WTC11 (cell line): ENCODE results near the gene SLC23A2.

Experiments
- CREB1 ChIP-seq: sonication (generic); formaldehyde crosslinking; IDR thresholded peaks from 2 replicates; pipeline ENCODE4 v1.8.0; 2023; ENCODE audit warnings: mild to moderate bottlenecking, missing genetic modification reagents
- FOXP1 ChIP-seq: sonication (generic); formaldehyde crosslinking; IDR thresholded peaks from 2 replicates; pipeline ENCODE4 v1.8.0; 2022; ENCODE audit warnings: missing genetic modification reagents, mild to moderate bottlenecking, moderate library complexity, borderline replicate concordance
- KAT7 ChIP-seq: sonication (generic); formaldehyde crosslinking; IDR thresholded peaks from 2 replicates; pipeline ENCODE4 v1.8.1; 2023; ENCODE audit warnings: missing genetic modification reagents, mild to moderate bottlenecking, borderline replicate concordance
- SP1 ChIP-seq: sonication (generic); formaldehyde crosslinking; conservative IDR thresholded peaks from 2 replicates; pipeline ENCODE4 v1.8.1; 2022; ENCODE audit warnings: missing genetic modification reagents
- TCF7 ChIP-seq: sonication (generic); formaldehyde crosslinking; IDR thresholded peaks from 2 replicates; pipeline ENCODE4 v1.8.0; 2022; ENCODE audit warnings: mild to moderate bottlenecking, low read depth, missing genetic modification reagents, moderate library complexity
- TEAD4 ChIP-seq: sonication (generic); formaldehyde crosslinking; IDR thresholded peaks from 2 replicates; pipeline ENCODE4 v1.8.0; 2022; ENCODE audit warnings: mild to moderate bottlenecking, missing genetic modification reagents
- ZNF416 ChIP-seq: fragments of 250-450 bp; sonication (Bioruptor Pico); IDR thresholded peaks from 2 replicates; pipeline ENCODE4 v1.9.0; 2021; ENCODE audit warnings: mild to moderate bottlenecking, inconsistent platforms
- TF ChIP-seq, protein P1 (sequence below): fragments of 200-600 bp; IDR thresholded peaks from 2 replicates; pipeline ENCODE4 v1.8.0; 2022; ENCODE audit warnings: antibody characterized with exemption
- TF ChIP-seq, protein P2 (sequence below): sonication (generic); formaldehyde crosslinking; IDR thresholded peaks from 2 replicates; pipeline ENCODE4 v1.8.1; 2022; ENCODE audit warnings: mild to moderate bottlenecking, moderate library complexity, missing genetic modification reagents
- TF ChIP-seq, protein P3 (sequence below): sonication (generic); formaldehyde crosslinking; conservative IDR thresholded peaks from 2 replicates; pipeline ENCODE4 v1.8.1; 2022; ENCODE audit warnings: mild to moderate bottlenecking, missing genetic modification reagents
- TF ChIP-seq, protein P4 (sequence below): sonication (generic); formaldehyde crosslinking; IDR thresholded peaks from 2 replicates; pipeline ENCODE4 v1.8.1; 2023; ENCODE audit warnings: mild to moderate bottlenecking, missing genetic modification reagents, borderline replicate concordance
- TF ChIP-seq, protein P5 (sequence below): sonication (generic); formaldehyde crosslinking; IDR thresholded peaks from 2 replicates; pipeline ENCODE4 v1.8.0; 2022; ENCODE audit warnings: mild to moderate bottlenecking, missing genetic modification reagents
- TF ChIP-seq, protein P6 (sequence below): sonication (generic); formaldehyde crosslinking; IDR thresholded peaks from 2 replicates; pipeline ENCODE4 v1.8.1; 2023; ENCODE audit warnings: mild to moderate bottlenecking, missing genetic modification reagents, moderate library complexity
- TF ChIP-seq, protein P7 (sequence below): sonication (generic); formaldehyde crosslinking; IDR thresholded peaks from 2 replicates; pipeline ENCODE4 v1.8.1; 2022; ENCODE audit warnings: mild to moderate bottlenecking, missing genetic modification reagents, moderate library complexity, borderline replicate concordance

DNA sequence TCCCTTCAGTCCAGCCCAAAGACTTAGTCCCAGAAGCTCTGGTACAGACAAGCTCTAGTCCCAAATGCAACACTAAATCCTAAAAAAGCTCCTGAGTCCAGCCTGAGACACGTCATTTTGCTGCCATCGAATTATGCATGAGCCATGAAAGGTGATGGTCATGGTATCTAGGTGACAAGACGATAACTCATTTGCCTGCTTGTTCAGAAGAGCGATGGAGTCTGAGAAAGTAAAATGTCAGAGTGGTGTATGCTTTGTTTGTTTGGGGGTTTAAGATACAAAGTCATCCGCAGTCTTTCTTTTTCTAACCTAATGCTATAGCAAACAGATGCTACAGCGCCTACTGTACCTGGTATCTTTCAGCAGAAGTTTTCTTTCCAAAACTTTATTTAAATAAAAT is 54.7 kb downstream of the SLC23A2 start:
- TF ChIP-seq, protein P1, sequence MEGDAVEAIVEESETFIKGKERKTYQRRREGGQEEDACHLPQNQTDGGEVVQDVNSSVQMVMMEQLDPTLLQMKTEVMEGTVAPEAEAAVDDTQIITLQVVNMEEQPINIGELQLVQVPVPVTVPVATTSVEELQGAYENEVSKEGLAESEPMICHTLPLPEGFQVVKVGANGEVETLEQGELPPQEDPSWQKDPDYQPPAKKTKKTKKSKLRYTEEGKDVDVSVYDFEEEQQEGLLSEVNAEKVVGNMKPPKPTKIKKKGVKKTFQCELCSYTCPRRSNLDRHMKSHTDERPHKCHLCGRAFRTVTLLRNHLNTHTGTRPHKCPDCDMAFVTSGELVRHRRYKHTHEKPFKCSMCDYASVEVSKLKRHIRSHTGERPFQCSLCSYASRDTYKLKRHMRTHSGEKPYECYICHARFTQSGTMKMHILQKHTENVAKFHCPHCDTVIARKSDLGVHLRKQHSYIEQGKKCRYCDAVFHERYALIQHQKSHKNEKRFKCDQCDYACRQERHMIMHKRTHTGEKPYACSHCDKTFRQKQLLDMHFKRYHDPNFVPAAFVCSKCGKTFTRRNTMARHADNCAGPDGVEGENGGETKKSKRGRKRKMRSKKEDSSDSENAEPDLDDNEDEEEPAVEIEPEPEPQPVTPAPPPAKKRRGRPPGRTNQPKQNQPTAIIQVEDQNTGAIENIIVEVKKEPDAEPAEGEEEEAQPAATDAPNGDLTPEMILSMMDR: no peak
- TF ChIP-seq, protein P2, sequence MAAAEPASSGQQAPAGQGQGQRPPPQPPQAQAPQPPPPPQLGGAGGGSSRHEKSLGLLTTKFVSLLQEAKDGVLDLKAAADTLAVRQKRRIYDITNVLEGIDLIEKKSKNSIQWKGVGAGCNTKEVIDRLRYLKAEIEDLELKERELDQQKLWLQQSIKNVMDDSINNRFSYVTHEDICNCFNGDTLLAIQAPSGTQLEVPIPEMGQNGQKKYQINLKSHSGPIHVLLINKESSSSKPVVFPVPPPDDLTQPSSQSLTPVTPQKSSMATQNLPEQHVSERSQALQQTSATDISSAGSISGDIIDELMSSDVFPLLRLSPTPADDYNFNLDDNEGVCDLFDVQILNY: no peak
- TF ChIP-seq, protein P3, sequence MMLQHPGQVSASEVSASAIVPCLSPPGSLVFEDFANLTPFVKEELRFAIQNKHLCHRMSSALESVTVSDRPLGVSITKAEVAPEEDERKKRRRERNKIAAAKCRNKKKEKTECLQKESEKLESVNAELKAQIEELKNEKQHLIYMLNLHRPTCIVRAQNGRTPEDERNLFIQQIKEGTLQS (CRISPR knock-in tag): no peak
- TF ChIP-seq SP1 (CRISPR knock-in tag) (no peak), KAT7 (CRISPR knock-in tag) (no peak), CREB1 (no peak), TEAD4 (no peak), TCF7 (CRISPR knock-in tag) (no peak), FOXP1 (CRISPR knock-in tag) (no peak), ZNF416 (CRISPR knock-in tag) (no peak)
- TF ChIP-seq, protein P4, sequence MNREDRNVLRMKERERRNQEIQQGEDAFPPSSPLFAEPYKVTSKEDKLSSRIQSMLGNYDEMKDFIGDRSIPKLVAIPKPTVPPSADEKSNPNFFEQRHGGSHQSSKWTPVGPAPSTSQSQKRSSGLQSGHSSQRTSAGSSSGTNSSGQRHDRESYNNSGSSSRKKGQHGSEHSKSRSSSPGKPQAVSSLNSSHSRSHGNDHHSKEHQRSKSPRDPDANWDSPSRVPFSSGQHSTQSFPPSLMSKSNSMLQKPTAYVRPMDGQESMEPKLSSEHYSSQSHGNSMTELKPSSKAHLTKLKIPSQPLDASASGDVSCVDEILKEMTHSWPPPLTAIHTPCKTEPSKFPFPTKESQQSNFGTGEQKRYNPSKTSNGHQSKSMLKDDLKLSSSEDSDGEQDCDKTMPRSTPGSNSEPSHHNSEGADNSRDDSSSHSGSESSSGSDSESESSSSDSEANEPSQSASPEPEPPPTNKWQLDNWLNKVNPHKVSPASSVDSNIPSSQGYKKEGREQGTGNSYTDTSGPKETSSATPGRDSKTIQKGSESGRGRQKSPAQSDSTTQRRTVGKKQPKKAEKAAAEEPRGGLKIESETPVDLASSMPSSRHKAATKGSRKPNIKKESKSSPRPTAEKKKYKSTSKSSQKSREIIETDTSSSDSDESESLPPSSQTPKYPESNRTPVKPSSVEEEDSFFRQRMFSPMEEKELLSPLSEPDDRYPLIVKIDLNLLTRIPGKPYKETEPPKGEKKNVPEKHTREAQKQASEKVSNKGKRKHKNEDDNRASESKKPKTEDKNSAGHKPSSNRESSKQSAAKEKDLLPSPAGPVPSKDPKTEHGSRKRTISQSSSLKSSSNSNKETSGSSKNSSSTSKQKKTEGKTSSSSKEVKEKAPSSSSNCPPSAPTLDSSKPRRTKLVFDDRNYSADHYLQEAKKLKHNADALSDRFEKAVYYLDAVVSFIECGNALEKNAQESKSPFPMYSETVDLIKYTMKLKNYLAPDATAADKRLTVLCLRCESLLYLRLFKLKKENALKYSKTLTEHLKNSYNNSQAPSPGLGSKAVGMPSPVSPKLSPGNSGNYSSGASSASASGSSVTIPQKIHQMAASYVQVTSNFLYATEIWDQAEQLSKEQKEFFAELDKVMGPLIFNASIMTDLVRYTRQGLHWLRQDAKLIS (CRISPR knock-in tag): no peak
- TF ChIP-seq, protein P5, sequence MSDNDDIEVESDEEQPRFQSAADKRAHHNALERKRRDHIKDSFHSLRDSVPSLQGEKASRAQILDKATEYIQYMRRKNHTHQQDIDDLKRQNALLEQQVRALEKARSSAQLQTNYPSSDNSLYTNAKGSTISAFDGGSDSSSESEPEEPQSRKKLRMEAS (CRISPR knock-in tag): no peak
- TF ChIP-seq, protein P6, sequence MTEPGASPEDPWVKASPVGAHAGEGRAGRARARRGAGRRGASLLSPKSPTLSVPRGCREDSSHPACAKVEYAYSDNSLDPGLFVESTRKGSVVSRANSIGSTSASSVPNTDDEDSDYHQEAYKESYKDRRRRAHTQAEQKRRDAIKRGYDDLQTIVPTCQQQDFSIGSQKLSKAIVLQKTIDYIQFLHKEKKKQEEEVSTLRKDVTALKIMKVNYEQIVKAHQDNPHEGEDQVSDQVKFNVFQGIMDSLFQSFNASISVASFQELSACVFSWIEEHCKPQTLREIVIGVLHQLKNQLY (CRISPR knock-in tag): no peak
- TF ChIP-seq, protein P7, sequence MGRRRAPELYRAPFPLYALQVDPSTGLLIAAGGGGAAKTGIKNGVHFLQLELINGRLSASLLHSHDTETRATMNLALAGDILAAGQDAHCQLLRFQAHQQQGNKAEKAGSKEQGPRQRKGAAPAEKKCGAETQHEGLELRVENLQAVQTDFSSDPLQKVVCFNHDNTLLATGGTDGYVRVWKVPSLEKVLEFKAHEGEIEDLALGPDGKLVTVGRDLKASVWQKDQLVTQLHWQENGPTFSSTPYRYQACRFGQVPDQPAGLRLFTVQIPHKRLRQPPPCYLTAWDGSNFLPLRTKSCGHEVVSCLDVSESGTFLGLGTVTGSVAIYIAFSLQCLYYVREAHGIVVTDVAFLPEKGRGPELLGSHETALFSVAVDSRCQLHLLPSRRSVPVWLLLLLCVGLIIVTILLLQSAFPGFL: no peak
